BLaER1 (cell line): ENCODE results near the gene MMP25.

Experiments
- H3K27ac ChIP-seq: shearing (Covaris generic); formaldehyde crosslinking; 2 replicates; pipeline ENCODE4 v1.8.1; 2022
- H3K27me3 ChIP-seq: shearing (Covaris generic); formaldehyde crosslinking; 2 replicates; pipeline ENCODE4 v1.8.1; 2022
- H3K36me3 ChIP-seq: shearing (Covaris generic); formaldehyde crosslinking; 2 replicates; pipeline ENCODE4 v1.8.1; 2022
- H3K4me1 ChIP-seq: shearing (Covaris generic); formaldehyde crosslinking; 2 replicates; pipeline ENCODE4 v1.8.1; 2022
- H3K4me2 ChIP-seq: shearing (Covaris generic); formaldehyde crosslinking; 2 replicates; pipeline ENCODE4 v1.8.1; 2022
- H3K4me3 ChIP-seq: shearing (Covaris generic); formaldehyde crosslinking; 2 replicates; pipeline ENCODE4 v1.8.1; 2022
- H3K9ac ChIP-seq: shearing (Covaris generic); formaldehyde crosslinking; 2 replicates; pipeline ENCODE4 v1.8.1; 2022
- H3K9me3 ChIP-seq: shearing (Covaris generic); formaldehyde crosslinking; 2 replicates; pipeline ENCODE4 v1.8.1; 2022
- H4K20me1 ChIP-seq: shearing (Covaris generic); formaldehyde crosslinking; 2 replicates; pipeline ENCODE4 v1.8.1; 2022
- Cebpa-rat ChIP-seq: shearing (Covaris generic); IDR thresholded peaks from 2 replicates; pipeline ENCODE4 v1.8.1; 2022

The MMP25 gene

DNA sequence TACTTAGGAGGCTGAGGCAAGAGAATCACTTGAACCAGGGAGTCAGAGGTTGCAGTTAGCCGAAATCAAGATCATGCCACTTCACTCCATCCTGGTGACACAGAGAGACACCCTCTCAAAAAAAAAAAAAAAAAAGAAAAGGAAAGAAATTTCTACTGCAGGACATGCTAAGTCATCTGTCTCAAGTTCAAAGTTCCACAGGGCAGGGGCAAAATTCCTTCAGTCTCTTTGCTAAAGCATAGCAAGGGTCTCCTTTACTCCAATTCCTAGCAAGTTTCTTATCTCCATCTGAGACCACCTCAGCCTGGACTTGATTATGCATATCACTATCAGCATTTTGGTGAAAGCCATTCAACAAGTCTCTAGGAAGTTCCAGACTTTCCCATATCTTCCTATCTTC is 38.1 kb downstream of the MMP25 start:
- no peak for TF ChIP-seq Cebpa-rat
- H3K4me3 ChIP-seq = no peak overlapping the region
- no peaks in the 10 kb centered on the region for H4K20me1 ChIP-seq
- no peak overlapping the region for H3K4me2 ChIP-seq
- no peaks in the 10 kb centered on the region for H3K27me3 ChIP-seq
- no peaks in the 10 kb centered on the region for H3K36me3 ChIP-seq
- no peak overlapping the region for H3K27ac ChIP-seq
- H3K9me3 ChIP-seq = peaks cover 19% of the 10 kb centered on the region
- no peak overlapping the region for H3K9ac ChIP-seq
- H3K4me1 ChIP-seq = peaks cover 55% of the 10 kb centered on the region

DNA sequence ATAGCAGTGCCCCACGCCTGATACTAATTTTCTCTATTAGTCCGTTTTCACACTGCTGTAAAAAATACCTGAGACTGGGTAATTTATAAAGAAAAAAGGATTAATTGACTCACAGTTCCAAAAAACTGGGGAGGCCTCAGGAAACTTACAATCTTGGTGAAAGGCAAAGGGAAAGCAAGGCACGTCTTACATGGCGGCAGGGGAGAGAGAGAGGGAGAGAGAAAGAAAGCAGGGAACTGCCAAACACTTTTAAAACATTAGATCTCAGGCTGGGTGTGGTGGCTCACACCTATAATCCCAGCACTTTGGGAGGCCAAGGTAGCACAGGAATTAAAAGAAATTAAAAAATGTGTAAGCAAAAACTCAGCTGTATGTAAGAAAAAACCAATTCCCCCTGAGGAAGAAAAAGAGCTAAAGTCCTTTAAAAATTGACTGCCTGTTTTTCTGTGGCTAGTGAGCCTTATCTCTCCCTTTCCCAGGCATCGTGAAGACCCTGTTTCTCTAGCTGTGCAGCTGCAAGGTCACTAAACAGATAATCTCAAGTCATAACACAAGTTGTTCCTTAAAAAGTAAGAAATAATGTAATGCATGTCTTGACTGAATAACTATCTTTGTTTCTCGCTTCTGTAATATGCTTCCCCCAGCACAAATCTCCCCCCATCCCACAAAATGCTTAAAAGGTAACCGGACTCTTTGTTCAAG is 38.8 kb downstream of the MMP25 start:
- Histone ChIP-seq H3K4me2 (0 out of 2 replicates have a peak overlapping the region, but pooled peaks have one; percentile 95), H3K4me1 (peaks cover 55% of the 10 kb centered on the region), H3K9me3 (peaks cover 13% of the 10 kb centered on the region), H3K27ac (no peak overlapping the region), H3K36me3 (no peaks in the 10 kb centered on the region), H4K20me1 (no peaks in the 10 kb centered on the region), H3K27me3 (no peaks in the 10 kb centered on the region), H3K9ac (no peak overlapping the region), H3K4me3 (no peak overlapping the region)
- TF ChIP-seq Cebpa-rat = no peak

DNA sequence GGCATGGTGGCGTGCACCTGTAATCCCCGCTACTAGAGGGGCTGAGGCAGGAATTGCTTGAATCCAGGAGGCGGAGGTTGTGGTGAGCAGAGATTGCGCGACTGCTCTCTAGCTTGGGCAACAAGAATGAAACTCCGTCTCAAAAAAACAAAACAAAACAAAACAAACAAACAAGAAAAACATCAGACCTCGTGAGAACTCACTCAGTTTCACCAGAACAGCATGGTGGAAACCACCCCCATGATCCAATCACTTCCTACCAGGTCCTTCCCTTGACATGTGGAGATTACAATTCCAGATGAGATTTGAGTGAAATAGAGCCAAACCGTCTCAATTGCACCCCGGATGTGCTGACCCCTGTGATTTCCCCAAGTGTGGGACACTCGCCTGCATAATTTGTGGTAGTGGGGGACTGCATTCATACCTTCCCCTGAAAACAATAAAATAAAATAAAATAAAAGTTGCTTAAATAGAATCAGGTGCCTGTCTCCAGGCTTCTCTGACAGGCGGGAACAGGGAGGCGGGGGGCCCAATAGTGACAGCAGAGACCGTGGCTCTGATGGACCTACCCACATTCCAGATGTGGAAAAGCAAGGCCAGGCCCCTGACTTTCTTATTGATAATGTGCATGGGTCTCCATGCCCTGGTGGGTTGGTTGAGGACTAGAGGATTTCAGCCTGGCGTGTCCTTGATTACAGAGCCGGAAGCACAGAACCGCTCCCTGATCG is 39.7 kb downstream of the MMP25 start:
- H3K9ac ChIP-seq = no peak overlapping the region
- H3K9me3 ChIP-seq = peaks cover 4% of the 10 kb centered on the region
- H4K20me1 ChIP-seq = no peaks in the 10 kb centered on the region
- no peak for TF ChIP-seq Cebpa-rat
- peak overlapping the region; percentile 76 for H3K27ac ChIP-seq
- H3K27me3 ChIP-seq = no peaks in the 10 kb centered on the region
- H3K4me2 ChIP-seq = peak overlapping the region; percentile 95
- peaks cover 55% of the 10 kb centered on the region for H3K4me1 ChIP-seq
- H3K36me3 ChIP-seq = no peaks in the 10 kb centered on the region
- H3K4me3 ChIP-seq = no peak overlapping the region

DNA sequence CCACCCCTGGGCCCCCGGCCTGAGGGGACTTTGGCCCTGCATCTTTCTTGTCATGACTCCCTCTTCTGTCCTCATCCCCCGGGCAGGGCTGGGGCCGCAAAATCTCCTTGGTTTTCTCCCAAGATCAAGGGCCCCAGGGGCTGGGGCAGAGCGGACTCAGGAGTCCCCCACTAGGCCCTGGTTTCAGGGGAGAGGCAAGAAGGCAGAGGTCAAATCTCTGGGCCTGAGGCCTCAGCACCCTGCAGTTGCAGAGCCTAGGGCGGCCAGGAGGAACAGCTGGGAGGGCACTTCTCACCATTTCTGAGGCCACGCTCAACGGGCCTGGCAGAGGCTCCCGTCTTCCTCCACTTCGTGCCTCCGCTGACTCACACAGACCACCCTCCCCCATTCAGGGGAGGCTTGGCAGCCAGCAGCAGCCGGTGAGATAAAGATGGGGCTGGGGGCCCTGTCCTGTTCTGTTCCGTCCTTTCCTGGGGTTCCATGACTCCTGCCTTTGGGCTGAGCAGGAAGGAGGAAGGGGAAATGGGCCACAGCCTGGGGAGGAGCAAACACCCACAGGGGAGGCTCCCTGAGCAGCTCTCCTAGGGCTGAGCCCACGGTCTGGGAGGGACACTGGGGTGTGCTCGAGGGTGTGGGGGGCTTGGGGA is 40.4 kb downstream of the MMP25 start:
- H3K27ac ChIP-seq = peak overlapping the region; percentile 76

DNA sequence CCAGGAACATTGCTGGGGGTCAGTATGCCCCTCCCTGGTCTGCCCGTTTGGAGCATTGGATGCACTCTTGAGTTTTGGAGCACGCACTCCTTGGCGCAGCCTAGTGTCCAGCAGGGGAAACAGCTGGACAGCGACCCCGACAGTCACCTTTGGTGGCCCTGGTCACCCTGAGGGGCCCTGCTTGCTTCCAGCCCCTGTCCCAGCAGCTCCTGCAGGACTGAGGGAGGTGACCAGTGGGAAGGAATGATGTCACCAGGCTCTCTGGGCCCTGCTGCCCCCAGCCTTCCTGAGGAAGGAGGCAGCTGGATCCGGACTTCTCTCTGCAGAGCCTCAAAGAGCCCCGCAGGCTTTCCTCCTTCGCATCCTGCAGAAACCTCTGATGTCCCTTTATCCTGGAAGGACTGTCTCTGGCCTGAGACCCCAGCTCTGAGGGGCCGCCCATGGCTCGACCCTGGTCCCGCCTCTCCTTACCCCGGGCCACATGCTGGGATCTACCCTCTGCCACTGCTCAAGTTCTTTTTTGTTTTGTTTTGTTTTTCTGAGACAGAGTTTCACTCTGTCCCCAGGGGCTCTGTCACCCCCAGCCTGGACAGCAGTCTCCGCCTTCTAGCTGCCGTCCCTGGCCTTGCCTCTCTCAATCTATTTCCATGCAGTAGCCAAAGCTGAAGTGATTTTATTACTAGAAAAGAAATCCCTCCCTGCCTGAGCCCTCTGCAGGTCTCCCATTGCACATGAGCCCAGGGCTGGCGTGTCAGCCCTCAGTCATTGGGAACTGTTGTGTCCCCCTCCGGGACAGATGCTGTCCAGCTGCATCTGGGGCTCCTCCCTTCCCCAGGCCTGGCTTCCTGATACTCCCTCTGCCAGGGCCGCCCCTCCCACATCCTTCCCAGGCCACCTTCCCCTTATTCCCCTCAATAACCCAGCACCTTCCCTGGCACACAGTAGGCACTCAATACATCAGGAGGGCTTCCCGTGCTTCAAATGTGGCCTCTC is 41.2 kb downstream of the MMP25 start:
- H3K27ac ChIP-seq = peak overlapping the region; percentile 76
- no peaks in the 10 kb centered on the region for H4K20me1 ChIP-seq
- peak overlapping the region; percentile 54 for H3K9ac ChIP-seq
- peak overlapping the region; percentile 38 for H3K4me3 ChIP-seq
- peaks cover 66% of the 10 kb centered on the region for H3K4me1 ChIP-seq
- no peaks in the 10 kb centered on the region for H3K36me3 ChIP-seq
- H3K4me2 ChIP-seq = peak overlapping the region; percentile 95
- no peaks in the 10 kb centered on the region for H3K27me3 ChIP-seq
- no peaks in the 10 kb centered on the region for H3K9me3 ChIP-seq
- TF ChIP-seq Cebpa-rat = no peak

More for the DNA sequence above, 40.4 kb downstream of the MMP25 start:
- Histone ChIP-seq H3K4me2 (peak overlapping the region; percentile 95), H3K4me3 (peak overlapping the region; percentile 38), H3K4me1 (peaks cover 58% of the 10 kb centered on the region), H3K9me3 (no peaks in the 10 kb centered on the region), H3K36me3 (no peaks in the 10 kb centered on the region), H3K27me3 (no peaks in the 10 kb centered on the region), H4K20me1 (no peaks in the 10 kb centered on the region), H3K9ac (peak overlapping the region; percentile 54)
- TF ChIP-seq Cebpa-rat = no peak

DNA sequence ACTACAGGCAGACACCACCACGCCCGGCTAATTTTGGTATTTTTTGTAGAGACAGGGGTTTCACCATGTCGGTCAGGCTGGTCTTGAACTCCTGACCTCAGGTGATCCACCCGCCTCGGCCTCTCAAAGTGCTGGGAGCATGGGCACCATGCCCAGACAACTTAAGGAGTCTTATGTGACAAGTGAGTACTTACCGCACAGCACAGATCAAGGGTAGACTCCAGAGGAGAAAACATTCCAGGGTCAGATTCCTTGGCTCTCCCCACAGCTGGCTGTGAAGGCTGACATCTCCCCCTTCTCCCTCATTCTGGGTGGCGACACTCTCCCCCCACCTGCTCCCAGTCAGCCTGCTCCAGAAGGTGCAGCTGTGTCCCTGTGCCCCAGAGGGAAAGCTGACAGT is 42.1 kb downstream of the MMP25 start:
- Histone ChIP-seq H3K9me3 (no peaks in the 10 kb centered on the region), H3K4me3 (no peak overlapping the region), H3K4me2 (peak overlapping the region; percentile 95), H3K4me1 (peaks cover 75% of the 10 kb centered on the region), H3K27ac (no peak overlapping the region), H3K27me3 (no peaks in the 10 kb centered on the region), H3K36me3 (no peaks in the 10 kb centered on the region), H3K9ac (no peak overlapping the region), H4K20me1 (no peaks in the 10 kb centered on the region)
- no peak for TF ChIP-seq Cebpa-rat

DNA sequence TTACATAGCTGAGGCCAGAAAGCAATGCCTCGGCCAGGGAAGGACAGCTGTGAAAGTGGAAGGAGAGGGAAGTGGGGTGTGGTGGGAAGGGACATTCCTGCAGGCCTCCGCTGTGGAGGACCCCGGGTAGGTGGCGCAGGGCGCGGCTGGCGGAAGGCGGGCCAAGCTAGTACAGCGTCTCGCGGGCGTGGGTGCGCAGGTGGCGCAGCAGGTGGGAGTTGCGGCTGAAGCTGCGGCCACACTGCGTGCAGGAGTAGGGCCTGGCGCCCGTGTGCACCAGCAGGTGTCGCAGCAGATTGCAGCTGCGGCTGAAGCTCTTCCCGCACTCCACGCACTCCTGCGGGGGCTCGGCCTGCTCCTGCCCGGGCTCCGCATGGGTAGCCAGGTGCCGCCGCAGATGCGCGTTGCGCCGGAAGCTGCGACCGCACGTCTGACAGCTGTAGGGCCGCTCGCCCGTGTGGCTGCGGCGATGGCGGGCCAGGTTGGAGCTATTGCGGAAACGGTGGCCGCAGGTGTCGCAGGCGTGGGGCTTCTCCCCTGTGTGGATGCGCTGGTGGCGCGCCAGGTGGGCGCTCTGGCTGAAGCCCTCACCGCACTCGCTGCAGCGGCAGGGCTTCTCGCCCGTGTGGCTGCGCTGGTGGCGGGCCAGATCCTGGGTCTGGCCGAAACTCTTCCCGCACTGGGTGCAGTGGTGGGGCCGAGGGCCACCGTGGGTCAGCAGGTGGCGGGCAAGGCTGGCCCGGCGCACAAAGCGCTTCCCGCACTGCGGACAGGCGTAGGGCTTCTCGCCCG is 42.8 kb downstream of the MMP25 start:
- H3K4me2 ChIP-seq = peak overlapping the region; percentile 95
- no peak overlapping the region for H3K27ac ChIP-seq
- TF ChIP-seq Cebpa-rat = no peak
- H3K36me3 ChIP-seq = no peaks in the 10 kb centered on the region
- no peaks in the 10 kb centered on the region for H4K20me1 ChIP-seq
- H3K4me1 ChIP-seq = peaks cover 82% of the 10 kb centered on the region
- no peak overlapping the region for H3K4me3 ChIP-seq
- no peaks in the 10 kb centered on the region for H3K9me3 ChIP-seq
- H3K27me3 ChIP-seq = no peaks in the 10 kb centered on the region
- H3K9ac ChIP-seq = no peak overlapping the region

DNA sequence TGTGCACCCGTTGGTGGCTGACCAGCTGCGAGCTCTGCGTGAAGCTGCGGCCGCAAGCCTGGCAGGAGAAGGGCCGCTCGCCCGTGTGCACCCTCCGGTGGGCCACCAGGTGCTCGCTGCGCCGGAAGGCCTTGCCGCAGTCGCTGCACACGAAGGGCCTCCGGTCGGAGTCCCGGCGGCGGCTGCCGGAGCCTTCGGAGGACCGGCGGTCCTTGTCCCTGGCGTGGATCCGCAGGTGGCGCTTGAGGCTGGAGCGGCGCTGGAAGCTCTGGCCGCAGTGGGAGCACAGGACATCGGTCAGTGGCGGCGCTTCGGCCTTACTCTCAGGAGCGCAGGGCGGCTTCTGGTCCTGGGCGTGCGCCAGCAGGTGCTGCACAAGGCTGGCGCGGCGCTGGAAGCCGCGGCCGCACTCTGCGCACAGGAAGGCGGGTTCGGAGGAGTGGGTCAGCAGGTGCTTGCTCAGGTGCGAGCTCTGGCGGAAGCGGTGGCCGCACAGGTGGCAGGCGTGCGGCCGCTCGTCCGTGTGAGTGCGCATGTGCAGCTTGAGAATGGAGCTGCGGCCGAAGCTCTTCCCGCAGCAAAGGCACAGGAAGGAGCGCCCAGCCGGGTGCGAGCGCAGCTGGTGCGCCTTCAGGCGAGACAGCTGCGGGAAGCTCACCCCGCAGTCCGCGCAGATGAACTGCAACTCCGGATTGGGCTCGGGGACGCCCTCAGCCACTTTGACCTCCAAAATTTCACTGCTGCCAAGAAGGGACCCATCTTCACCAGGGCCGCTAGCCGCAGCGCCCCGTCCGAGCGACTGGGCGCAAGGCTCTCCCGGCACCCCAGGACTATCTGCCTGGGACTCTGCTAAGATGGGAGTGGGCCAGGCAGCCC is 43.6 kb downstream of the MMP25 start:
- Histone ChIP-seq H3K27ac (no peak overlapping the region), H4K20me1 (no peaks in the 10 kb centered on the region), H3K4me2 (no peak overlapping the region), H3K4me3 (no peak overlapping the region), H3K9me3 (no peaks in the 10 kb centered on the region), H3K9ac (no peak overlapping the region), H3K36me3 (no peaks in the 10 kb centered on the region), H3K27me3 (no peaks in the 10 kb centered on the region), H3K4me1 (peaks cover 80% of the 10 kb centered on the region)
- no peak for TF ChIP-seq Cebpa-rat
